Large intestine (tissue), 3 donors: ENCODE measurements around the gene ZNF211. TPM values are rescaled to one million over a fixed set of nuclear protein-coding genes. Genes with fewer than 3 reads are reported as not detected.
A peak's percentile ranks its signal among the peaks of the same experiment; 100 is the strongest.

ENCODE experiments used
- DNase-seq, 2 donors: peaks; one replicate each; pipeline versions ENCODE4 v3.0.0 to v3.0.0-alpha.2; 2013
- H3K27ac ChIP-seq: one replicate; pipeline ENCODE4 v1.5.1; 2013; ENCODE audit warnings: low read length
- H3K27me3 ChIP-seq: 2 replicates; pipeline ENCODE4 v1.6.1; 2013; ENCODE audit warnings: low read length; ENCODE audit not compliant: control insufficient read depth, insufficient read depth
- H3K36me3 ChIP-seq: 2 replicates; pipeline ENCODE4 v1.6.1; 2013; ENCODE audit warnings: low read length; ENCODE audit not compliant: control insufficient read depth, insufficient read depth
- H3K4me1 ChIP-seq: one replicate; pipeline ENCODE4 v1.6.1; 2013; ENCODE audit warnings: low read length; ENCODE audit not compliant: control insufficient read depth, insufficient read depth
- H3K4me3 ChIP-seq: one replicate; pipeline ENCODE4 v1.5.1; 2013; ENCODE audit warnings: low read length
- H3K9me3 ChIP-seq: one replicate; pipeline ENCODE4 v1.6.1; 2013; ENCODE audit warnings: mild to moderate bottlenecking, low read depth, low read length, moderate library complexity; ENCODE audit not compliant: control insufficient read depth
- WGBS: methylation state at CpG from one replicate; pipeline ENCODE4 v1.1.5; 2013; ENCODE audit warnings: low lambda C conversion rate; ENCODE audit not compliant: insufficient coverage; 5-methylcytosine and 5-hydroxymethylcytosine counted together
- polyA plus RNA-seq: library from polyadenylated mRNA; unstranded; fragments of 120-200 nt; gene quantifications from one replicate; pipeline ENCODE4 v1.2.1, GENCODE V29; 2013

ZNF211 gene
- polyA plus RNA-seq, 1 donor, result 23.8 TPM

DNA sequence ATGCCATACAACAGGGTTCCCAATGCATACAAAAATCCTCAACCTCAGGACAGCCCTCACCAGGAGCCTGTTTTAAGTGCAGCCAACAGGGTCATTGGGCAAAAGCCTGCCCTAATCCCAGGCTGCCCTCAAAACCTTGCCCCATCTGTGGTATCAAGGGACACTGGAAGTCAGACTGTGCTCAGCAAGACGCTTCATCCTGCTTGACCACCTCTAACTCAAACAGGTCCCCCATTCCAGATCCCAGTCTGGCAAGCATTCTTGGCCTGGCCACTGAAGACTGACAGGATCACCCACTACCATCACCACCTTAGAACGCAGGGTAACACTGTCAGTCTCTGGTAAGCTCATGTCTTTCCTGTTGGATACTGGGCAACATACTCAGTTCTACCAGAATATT, 20.7 kb downstream of the ZNF211 start:
- H3K4me1 ChIP-seq, result no peaks in the 10 kb centered on the region
- H3K27ac ChIP-seq, result no peak overlapping the region
- no peaks in the 10 kb centered on the region for H3K27me3 ChIP-seq
- no peaks in the 10 kb centered on the region for H3K36me3 ChIP-seq
- H3K9me3 ChIP-seq, result no peaks in the 10 kb centered on the region
- DNase-seq, result no peak
- 100% methylated on average over 1 of the region's 2 CpGs for WGBS
- no peak overlapping the region for H3K4me3 ChIP-seq

DNA sequence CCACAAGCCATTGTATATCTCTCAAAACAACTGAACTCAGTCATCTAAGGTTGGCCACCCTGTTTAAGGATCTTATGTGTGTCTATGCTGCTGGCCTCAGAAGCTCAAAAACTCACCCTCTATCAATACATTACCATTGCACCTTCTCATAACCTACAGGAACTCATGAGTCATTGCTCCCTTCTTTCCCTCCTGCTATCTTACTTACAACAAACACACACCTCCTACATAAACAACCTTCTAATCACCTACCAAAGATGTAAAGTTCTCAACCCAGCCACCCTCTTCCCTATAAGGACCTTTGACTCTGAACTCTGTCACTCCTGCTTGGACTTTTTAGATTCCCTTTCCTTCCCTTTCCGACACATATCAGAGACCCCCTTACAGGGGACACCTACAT, 22.5 kb downstream of the ZNF211 start:
- H3K9me3 ChIP-seq, result no peaks in the 10 kb centered on the region
- H3K36me3 ChIP-seq, result no peaks in the 10 kb centered on the region
- peaks cover 2% of the 10 kb centered on the region for H3K27me3 ChIP-seq
- no peak overlapping the region for H3K27ac ChIP-seq
- no peak overlapping the region for H3K4me3 ChIP-seq
- DNase-seq, result no peak
- WGBS, result no CpG with 5 or more reads among the region's 1 CpG
- no peaks in the 10 kb centered on the region for H3K4me1 ChIP-seq

DNA sequence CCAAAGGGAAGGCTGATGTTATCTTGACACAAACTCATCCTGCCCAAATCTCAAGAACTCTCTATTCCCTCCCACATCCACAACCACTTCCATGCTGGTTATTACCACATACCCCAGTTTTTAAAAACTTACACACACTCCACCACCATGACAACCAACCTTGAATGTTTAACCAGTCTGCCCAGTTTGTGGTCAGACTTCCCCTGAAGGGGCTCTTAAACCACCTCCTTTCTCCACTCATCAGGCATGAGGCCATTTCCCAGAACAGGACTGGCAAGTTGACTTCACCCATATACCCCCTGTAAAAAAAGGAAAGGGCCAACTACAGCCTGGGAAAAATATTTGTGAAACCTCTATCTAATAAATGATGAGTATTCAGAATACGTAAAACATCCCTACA, 23.4 kb downstream of the ZNF211 start:
- Histone ChIP-seq H3K4me3 (no peak overlapping the region), H3K4me1 (no peaks in the 10 kb centered on the region), H3K36me3 (no peaks in the 10 kb centered on the region), H3K27me3 (peaks cover 2% of the 10 kb centered on the region), H3K27ac (no peak overlapping the region), H3K9me3 (no peaks in the 10 kb centered on the region)
- 100% methylated on average over 1 of the region's 1 CpG for WGBS
- DNase-seq, result no peak

DNA sequence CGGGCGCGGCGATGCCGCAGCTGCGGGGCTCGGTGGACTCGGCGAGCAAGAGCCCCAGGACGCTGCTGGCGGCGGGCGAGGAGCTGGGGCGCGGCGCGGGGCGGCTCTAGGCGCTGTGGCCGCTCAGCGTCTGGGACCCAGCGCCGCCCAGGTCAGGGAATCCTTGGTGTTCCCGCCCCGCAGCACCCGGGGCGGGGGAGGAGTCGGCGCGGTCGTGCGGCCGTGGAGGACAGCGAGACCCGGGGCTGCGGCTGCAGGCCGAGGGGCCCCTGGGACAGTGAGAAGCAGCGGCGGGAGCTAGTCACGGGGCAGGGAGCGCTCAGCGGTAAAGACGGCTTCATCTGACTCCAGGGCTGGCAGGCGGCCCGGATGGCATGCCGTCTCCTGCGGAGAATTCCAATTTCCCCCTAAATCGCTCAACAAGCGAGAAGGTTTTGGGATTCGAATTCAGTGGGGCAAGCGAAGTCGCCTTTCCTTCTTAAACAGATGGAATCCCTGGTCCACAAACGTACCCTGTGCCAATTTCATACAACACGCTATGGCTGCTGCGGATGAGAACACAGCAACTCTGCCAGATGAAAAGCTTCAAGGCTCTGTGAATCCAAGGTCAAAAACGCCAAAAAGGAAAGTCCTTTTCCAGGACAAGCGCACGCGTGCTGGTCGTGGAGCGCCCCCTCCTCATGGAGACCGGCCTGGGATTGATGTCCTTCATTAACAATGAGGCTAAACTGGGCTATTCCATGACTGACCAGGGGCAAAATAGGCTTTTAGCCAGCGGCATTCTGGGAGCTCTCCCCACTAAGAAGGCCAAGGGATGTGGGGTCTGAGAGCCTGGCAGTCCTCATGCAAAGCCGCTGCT, 31.5 kb downstream of the ZNF211 start:
- peak overlapping the region; percentile 49 for H3K27ac ChIP-seq
- peak; percentile 51 to 82 for DNase-seq
- no CpG with 5 or more reads among the region's 64 CpGs for WGBS
- H3K9me3 ChIP-seq, result no peaks in the 10 kb centered on the region
- peaks cover 4% of the 10 kb centered on the region for H3K4me1 ChIP-seq
- H3K36me3 ChIP-seq, result no peaks in the 10 kb centered on the region
- H3K27me3 ChIP-seq, result peaks cover 5% of the 10 kb centered on the region
- peak overlapping the region; percentile 39 for H3K4me3 ChIP-seq

DNA sequence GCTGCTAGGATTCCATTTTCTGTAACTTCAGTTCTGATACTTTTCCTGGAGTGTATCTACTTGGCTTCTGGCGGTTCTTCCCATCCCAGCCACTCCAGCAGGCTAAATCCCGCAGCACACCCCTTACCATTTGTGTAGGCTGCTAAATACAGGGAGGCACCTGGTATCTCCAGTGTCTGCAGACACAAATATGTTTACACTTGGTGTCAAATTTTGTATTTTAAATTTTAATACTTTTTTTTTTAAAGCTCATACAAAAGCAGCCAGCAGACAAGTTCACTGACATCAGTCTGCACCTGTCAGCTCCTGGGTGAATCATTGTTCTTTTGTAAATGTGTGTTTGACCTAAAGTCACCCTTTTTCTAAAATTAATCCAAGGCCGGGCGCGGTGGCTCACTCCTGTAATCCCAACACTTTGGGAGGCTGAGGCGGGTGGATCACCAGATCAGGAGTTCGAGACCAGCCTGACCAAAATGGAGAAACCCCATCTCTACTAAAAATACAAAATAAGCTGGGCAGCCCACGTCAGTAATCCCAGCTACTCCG, 32.4 kb downstream of the ZNF211 start:
- Histone ChIP-seq H3K36me3 (no peaks in the 10 kb centered on the region), H3K9me3 (no peaks in the 10 kb centered on the region), H3K27ac (no peak overlapping the region), H3K4me3 (no peak overlapping the region), H3K4me1 (peaks cover 4% of the 10 kb centered on the region), H3K27me3 (peaks cover 3% of the 10 kb centered on the region)
- no peak for DNase-seq
- no CpG with 5 or more reads among the region's 9 CpGs for WGBS

DNA sequence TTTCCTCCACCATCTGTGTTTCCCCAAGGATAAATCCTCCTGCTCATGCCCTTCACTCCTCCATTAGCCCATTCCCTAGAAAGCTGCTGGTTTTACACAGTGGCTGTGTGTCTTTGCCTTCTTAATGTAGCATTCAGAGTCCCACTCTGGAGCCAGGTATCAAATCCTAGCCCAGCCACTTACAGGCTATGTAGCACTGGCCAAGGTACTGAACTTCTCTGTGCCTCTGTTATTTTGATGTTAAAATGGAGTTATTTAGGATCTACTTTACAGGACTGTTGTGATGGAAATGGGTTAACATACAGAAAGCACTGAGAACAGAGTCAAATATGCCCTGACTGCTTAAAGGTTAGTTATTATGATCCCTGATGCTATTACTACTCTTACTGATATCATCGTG, 34.3 kb downstream of the ZNF211 start:
- Histone ChIP-seq H3K4me1 (peaks cover 4% of the 10 kb centered on the region), H3K27me3 (peaks cover 3% of the 10 kb centered on the region), H3K27ac (no peak overlapping the region), H3K36me3 (no peaks in the 10 kb centered on the region), H3K9me3 (no peaks in the 10 kb centered on the region), H3K4me3 (no peak overlapping the region)
- no CpG with 5 or more reads among the region's 1 CpG for WGBS
- DNase-seq, result no peak

DNA sequence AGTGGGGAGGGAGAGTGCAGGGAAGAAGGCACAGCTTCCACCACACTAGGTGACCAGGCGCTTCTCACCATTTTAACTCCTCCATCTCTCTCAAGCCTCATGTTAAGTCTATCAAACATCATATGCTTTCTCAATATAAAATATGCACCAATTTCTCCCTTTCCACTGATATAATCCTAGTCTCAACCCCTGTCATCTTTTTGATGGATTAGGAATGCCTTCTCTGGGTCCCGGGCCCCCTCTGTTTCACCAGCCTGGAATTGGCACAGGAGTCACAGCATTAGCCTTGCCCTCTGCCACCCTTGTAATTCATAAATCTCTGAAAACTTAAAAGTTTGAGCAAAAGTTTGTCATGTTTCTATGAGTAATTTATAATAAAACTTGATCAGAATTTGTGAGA, 35.7 kb downstream of the ZNF211 start, which contains the start of gene ZSCAN4:
Gene ZSCAN4 (plus strand): TSS at position 301 of the 400 bp plus-strand sequence. CDS start 7,211 bp downstream, outside the sequence.
- Histone ChIP-seq H3K9me3 (no peaks in the 10 kb centered on the region), H3K36me3 (no peaks in the 10 kb centered on the region), H3K27me3 (peaks cover 3% of the 10 kb centered on the region), H3K27ac (no peak within 1 kb of the TSS), H3K4me3 (no peak within 1 kb of the TSS), H3K4me1 (peaks cover 4% of the 10 kb centered on the region)
- no CpG with 5 or more reads among the region's 2 CpGs for WGBS
- DNase-seq, result no peak

DNA sequence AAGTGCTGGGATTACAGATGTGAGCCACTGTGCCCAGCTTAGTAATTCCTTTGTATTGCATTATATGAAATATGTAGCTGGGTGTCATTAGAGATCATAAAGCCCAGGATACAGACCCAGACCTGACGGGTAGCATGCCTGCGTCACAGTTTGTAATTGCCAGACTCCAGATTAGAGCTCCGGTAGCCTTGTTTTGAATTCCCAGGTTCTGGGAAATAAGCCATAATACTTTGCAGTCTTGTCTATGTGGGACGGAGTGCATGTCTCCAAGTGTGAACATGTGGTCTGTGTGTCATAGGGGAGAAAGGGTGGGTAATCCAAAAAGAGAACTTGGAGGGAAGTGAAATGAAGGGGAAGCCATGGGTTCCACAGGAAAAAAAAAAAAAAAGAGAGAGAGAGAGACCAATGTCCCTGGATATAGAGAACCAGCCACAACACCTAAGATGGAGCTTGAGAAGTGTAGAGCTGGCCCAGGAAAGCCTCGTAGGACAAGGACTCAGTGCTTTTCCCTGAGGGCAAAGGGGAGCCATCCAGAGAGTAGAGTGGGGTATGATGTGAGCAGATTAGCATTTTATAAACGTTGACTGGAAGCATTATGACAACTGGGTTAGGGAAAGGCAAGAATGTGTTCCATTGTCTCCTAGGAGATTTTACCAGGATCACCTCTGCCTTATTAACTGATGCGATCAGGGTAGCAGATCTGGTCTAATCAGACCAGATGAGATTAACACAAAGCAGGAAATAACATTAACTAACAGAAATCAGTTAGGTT, 38.3 kb downstream of the ZNF211 start:
- Histone ChIP-seq H3K27me3 (no peaks in the 10 kb centered on the region), H3K36me3 (no peaks in the 10 kb centered on the region), H3K9me3 (no peaks in the 10 kb centered on the region), H3K4me1 (no peaks in the 10 kb centered on the region), H3K4me3 (no peak overlapping the region), H3K27ac (no peak overlapping the region)
- 53% methylated on average over 3 of the region's 7 CpGs for WGBS
- no peak for DNase-seq

DNA sequence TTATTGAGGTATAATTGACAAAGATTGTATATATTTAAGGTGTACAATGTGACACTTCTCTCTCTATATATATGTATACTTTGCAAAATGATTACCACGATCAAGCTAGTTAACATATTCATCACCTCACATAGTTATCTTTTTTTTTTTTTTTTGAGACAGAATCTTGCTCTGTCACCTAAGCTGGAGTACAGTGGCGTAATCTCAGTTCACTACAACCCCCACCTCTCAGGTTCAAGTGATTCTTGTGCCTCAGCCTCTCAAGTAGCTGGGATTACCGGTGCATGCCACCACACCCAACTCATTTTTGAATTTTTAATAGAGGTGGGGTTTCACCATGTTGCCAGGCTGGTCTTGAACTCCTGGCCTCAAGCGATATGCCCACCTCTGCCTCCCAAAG, 39.5 kb downstream of the ZNF211 start:
- Histone ChIP-seq H3K9me3 (no peaks in the 10 kb centered on the region), H3K36me3 (no peaks in the 10 kb centered on the region), H3K4me3 (no peak overlapping the region), H3K27ac (no peak overlapping the region), H3K4me1 (no peaks in the 10 kb centered on the region), H3K27me3 (peaks cover 2% of the 10 kb centered on the region)
- no peak for DNase-seq
- WGBS, result 100% methylated on average over 1 of the region's 4 CpGs

DNA sequence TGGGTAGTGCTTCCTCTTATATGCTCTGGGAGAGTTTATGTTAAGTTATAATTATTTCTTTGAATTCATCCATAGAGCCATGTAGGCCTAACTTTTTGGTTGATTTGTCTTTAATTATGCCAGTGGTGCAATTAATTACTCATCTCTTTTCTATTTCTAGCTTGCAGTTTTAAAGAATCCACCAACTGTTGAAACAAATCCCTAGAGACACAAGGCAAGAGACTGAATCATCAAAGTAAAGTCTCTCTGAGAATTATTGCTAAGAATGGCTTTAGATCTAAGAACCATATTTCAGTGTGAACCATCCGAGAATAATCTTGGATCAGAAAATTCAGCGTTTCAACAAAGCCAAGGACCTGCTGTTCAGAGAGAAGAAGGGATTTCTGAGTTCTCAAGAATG, 42.9 kb downstream of the ZNF211 start:
- DNase-seq, result no peak
- Histone ChIP-seq H3K27me3 (peaks cover 2% of the 10 kb centered on the region), H3K4me1 (no peaks in the 10 kb centered on the region), H3K9me3 (peaks cover under 1% of the 10 kb centered on the region), H3K27ac (no peak overlapping the region), H3K36me3 (no peaks in the 10 kb centered on the region), H3K4me3 (no peak overlapping the region)
- WGBS, result 90% methylated on average over 2 of the region's 2 CpGs
